HuH-7.5 (cell line): ENCODE results near the gene MAP1LC3B2.

ENCODE experiments used
- DNase-seq: peaks from one replicate; pipeline ENCODE4 v3.0.0; 2011; ENCODE audit warnings: low spot score

MAP1LC3B2 gene

DNA sequence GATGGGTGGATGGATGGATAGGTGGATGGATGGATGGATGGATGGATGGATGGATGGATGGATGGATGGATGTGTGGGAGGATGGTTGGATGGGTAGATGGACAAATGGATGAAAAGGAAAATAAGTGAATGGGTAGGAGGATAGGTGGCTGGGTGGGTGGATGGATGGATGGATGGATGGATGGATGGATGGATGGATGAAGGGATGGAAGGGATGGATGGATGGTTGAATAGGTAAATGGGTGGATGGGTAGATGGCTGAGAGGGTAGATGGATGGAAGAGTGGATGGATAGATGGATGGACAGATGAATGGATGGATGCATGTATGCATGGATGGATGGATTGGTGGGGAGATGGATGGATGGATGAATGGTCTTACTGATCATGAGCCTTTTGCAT is 36.5 kb downstream of the MAP1LC3B2 start:
- no peak for DNase-seq

DNA sequence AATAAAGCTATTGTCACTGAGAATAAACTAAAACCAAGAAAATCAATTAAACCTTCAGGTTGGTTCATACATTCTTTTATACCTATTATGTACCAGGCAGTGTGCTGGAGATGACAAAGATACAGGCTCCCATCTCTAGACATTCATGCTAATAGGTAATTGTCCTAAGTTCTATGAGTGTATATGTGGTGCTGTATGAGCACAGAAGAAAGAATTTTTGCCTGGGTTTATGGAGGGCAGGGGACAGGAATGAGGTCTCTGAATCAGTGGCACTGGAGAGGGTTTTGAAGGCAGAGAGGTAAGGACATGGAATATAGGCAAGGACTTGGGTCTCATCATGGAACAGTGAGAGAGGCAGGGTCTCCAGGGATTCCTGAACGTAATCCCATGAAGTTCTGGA is 38.7 kb downstream of the MAP1LC3B2 start:
- no peak for DNase-seq

DNA sequence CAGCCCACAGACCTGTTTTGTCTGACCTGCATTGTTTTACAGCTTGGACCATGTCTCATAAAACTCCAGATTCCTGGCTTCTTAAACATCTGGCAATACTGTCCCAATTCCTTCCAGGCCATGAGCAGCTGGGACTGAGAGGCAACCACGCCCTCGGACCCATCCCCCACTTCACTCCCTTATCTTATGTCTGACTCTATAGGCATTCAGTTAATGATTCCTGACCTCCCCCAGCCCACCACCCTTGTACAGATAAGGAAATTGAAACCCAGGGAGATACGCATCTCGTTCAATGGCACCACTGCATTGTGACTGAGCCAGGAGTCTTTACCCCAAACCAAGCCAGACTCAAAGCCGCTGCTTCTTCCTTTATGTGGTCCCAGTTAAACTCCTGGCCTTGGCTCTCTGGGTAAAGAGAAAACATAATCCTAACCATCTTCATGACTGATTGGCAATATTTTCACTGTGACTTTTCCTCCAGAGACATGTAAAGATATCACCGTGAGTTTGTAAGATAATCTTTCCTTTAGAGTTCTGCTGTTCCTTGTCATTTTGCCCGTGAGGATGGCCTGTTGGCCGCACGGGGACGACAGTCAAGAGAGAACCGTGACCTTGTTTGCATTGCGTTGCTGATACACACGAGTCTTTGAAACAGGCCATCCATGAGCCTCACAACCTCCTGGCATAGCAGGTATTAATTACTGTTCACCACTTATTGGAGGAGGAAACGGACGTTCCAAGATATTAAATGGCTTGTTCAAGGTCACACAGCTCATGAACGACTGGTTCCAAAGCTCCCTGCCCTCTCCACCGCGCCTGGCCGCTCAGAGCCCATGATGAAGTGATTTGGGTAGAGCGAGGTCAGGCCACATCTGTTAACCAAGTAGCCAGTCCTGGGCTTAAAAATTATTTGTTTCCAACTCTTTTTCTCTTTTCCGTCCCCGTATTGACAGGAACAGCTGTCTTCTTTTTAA is 39.4 kb downstream of the MAP1LC3B2 start:
- no peak for DNase-seq

- peak; percentile 46 for DNase-seq
These were observed 40.3 kb downstream of the MAP1LC3B2 start for GRCh38 chr12:116599285-116600136.

DNA sequence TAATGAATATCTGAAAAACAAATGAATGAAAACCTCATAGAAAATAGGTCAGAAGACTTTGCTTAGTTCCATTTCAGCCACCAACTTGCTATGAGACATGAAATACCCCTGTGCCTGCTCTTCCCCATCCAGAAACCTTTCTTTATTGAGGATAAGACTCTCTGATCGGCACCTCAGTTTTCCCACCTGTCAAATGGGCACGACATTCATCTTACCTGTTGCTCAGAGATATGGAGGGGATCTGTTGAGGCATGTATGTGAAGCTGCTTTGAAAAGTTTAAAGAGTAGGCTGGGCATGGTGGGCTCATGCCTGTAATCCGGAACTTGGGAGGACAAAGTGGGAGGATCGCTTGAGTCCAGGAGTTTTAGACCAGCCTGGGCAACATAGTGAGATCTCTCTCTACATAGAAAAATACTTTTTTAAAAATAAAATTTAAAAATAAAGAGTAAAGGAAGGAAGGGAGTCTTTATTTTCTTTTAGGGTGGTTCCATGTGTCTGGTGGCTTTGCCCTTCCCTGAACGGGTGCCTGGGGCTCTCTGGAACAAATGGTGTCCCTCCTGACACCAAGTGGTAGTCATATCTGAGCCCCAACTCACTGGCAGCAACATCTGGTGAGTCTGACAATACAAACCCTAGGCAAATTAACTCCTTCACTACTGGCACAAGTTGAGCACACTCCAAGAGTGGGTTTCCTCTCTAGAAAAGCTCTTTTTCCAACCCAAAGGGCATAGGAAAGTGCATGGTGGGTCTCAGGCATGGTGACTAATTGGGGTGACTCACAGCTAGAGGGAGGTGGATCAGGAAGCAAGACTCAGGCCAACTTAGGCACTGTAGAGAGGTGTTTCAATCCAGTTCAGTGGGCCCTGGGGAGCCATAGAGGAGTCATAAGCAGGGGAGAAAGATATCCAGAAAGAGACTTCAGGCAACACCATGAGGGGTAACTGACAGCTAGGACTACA is 42.1 kb downstream of the MAP1LC3B2 start:
- DNase-seq, result no peak

DNA sequence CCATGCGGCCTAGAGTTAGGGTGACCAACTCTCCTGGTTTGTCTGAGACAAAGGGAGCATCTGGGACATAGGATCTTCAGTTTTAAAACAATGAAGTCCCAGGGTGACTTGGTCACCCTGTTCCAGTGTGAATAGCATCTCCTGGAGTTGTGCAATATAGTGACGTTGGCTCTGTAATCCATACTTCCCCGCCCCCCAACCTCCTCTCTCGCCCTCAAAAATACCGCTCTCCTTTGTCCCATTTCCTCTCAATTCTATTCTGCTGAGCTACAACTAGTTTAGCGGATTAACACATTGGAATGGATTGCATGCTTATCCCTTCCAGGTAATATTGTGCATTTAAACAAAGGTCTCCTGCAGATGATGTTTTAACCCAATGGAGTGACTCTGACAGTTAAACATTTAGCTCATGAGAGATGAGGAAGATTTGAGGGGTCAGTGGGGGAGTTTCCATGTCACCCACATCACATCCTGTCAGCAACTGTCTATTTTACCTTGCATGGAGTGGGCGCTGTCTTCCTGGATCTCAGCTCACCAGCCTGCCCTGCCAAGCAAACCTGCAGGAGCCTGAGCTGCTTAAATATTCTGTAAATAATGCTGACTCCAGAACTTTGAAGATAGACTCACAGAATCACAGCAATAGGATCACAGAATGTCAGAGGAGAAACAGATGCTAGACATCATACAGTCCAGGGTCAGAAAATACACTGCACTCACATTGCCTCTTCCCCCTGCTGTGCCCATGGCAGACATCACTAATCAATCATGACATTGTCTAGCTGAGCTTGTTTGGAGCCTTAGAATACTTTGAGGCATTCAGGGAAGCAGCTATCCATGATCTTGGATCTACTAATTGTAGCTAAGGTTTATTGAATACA is 43.0 kb downstream of the MAP1LC3B2 start:
- DNase-seq, result no peak

- DNase-seq, result no peak
These were observed 44.5 kb downstream of the MAP1LC3B2 start for GRCh38 chr12:116603546-116604177.

DNA sequence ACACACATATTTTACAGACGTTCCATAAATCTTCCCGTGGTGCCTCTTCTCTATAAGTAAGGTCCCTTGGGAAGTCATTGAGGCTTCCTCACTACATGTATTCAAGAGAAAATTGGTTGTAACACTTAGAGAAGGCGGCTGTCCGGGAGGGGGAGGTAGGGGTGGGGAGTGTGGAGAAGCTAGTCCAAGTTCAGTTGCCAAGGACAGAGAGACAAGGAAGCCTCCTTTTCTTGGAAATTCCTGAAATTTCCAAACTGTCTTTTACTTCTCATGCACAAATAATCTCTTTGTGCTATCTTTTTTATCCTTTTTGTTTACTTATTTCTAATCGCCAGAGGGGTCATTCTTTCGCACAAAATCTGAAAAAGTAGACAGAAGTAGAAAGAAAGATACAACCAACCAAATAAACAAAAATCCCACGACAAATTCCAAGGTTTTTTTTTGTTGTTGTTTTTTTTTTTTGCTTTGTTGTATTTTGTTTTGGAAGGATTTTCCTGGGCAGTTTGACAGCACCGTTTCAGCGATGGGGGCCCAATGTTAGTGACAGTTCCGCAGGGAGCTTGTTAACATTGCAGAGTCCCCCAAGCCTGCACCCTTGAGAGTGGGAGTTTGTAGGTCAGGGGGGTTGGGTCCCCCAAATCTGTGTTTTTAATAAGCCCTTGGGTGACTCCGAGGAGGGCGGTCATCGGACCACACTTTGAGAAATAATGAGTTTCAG is 45.2 kb downstream of the MAP1LC3B2 start:
- DNase-seq, result no peak

- no peak for DNase-seq
These were observed 45.9 kb downstream of the MAP1LC3B2 start for GRCh38 chr12:116604951-116605641.

- no peak for DNase-seq
These were observed 47.2 kb downstream of the MAP1LC3B2 start for GRCh38 chr12:116606397-116606796.

DNA sequence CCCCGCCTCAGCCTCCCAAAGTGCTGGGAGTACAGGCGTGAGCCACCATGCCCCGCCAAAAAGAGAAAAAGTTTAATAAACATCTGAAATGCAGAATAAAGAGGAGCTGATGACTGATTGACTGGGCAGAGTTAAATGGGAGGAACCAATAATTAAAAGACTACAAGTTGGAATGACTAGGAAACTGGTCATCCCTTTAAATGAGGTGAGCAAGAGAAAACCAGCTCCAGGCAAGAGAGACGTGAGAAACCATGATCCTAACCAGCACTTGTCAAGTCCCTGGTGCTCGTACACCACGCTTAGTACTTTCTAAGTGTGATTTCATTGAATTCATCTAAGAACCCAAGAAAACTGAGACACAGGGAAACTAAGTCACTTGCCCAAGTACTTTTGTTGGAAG is 47.9 kb downstream of the MAP1LC3B2 start:
- DNase-seq, result no peak

DNA sequence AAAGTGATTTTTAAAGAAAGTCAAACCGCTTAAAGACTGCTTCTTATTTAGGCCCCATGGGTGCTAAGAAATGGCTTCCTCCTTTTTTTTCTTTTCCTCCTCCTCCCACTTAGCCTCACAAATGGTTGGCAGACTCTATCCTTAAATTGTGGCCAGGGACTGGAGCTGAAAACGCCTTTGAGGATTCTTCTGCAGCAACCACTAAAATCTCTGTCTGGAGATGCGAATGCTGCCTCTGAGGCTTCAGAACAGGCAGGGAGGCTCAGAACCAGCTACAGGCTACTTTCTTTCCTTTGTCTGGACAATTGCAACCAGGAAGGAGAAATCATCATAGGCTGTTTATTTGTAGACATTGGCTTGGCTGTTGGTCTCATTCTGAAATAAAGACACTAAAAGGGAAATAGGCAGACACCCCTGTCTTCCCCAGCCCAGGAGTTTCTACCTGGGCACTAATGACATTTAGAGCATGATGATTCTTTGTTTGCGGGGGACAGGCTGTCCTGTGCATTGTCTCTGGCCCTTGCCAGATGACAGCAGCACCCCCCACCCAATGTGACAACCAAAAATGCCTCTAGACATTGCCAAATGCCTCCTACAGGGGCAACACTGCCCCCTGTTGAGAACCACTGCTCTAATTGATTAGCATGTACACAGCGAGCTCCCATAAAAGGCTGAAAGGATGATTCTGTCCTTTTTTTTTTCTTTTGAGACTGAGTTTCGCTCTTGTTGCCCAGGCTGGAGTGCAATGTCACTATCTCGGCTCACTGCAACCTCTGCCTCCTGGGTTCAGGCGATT is 50.3 kb downstream of the MAP1LC3B2 start:
- DNase-seq, result no peak

GRCh38 chr12:116610971-116611541 is 51.9 kb downstream of the MAP1LC3B2 start:
- no peak for DNase-seq

DNA sequence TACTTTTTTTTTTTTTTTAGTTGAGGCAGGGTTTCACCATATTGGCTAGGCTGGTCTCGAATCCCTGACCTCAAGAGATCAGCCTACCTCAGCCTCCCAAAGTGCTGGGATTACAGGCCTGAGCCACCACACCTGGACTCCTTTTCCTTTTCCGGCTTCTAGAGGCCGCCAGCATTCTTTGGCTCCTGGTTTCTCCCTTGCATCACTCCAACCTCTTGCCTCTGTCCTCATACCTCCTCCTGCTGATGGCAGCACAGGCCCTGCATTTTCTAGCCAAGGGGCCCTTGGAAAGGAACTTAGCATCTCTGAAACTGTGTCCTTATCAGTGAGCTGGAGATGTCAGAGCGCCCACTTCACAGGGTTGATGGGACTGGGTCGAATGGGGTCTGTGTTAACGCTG is 53.3 kb downstream of the MAP1LC3B2 start:
- DNase-seq, result no peak

DNA sequence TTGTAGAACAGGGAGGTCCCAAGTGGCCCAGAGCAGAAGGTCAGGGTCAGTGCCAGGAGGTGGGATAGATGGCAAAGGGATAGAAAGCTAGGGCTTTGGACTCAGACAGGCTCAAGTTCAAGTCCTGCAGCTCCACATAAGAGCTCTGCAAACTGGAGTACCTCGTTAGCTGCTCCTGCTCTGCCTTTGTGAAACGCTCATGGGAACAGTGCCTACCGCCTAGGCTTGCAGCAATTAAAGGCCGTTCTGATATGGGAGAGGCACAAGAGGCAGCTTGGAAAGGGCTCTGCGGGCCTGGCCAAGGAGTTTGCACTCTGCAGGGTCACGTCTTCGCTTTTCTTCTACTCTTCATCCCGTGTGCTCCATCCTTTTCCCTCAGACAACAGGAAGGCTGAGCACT is 54.1 kb downstream of the MAP1LC3B2 start:
- no peak for DNase-seq

- DNase-seq, result no peak
These were observed 55.2 kb downstream of the MAP1LC3B2 start for GRCh38 chr12:116614194-116614915.
